Activated CD4-positive, alpha-beta T cell treated with anti-CD3 and anti-CD28 coated beads, Interleukin-2, amount 50 U/mL, for 48 hours (primary cell): ENCODE measurements around the gene OR2T2.
A peak's percentile ranks its signal among the peaks of the same experiment; 100 is the strongest.
"Not testable (repeated sequence)": the region's sequence is repeated elsewhere in the genome, so short reads cannot be mapped to it uniquely, and the experiment has no call there.

Experiments
- DNase-seq, 2 experiments: peaks; one replicate each; pipeline ENCODE4 v3.0.0-alpha.2; 2020

Gene OR2T2

GRCh38 chr1:248450466-248451145 lies 5.2 kb downstream of the OR2T2 start:
- not testable (repeated sequence) for DNase-seq

- not testable (repeated sequence) for DNase-seq
Observed at GRCh38 chr1:248453619-248454018, 8.2 kb downstream of the OR2T2 start.

- not testable (repeated sequence) for DNase-seq
Observed at GRCh38 chr1:248455045-248455444, 9.6 kb downstream of the OR2T2 start.

- not testable (repeated sequence) for DNase-seq
Observed at GRCh38 chr1:248456635-248457034, 11.2 kb downstream of the OR2T2 start.

- DNase-seq: not testable (repeated sequence)
Observed at GRCh38 chr1:248459117-248459516, 13.7 kb downstream of the OR2T2 start.

GRCh38 chr1:248471154-248471553 lies 25.7 kb downstream of the OR2T2 start:
- no peak for DNase-seq

- DNase-seq: not testable (repeated sequence)
Observed at GRCh38 chr1:248472111-248472510, 26.7 kb downstream of the OR2T2 start.

- DNase-seq: not testable (repeated sequence)
Observed at GRCh38 chr1:248473051-248473450, 27.6 kb downstream of the OR2T2 start, which contains the start of gene OR2T3. Gene OR2T3, plus strand, starts transcription at chr1:248473351. Its CDS starts 0 bp downstream, at chr1:248473351.

- DNase-seq: not testable (repeated sequence)
Observed at GRCh38 chr1:248475660-248476059, 30.2 kb downstream of the OR2T2 start.

GRCh38 chr1:248481686-248482579 lies 36.5 kb downstream of the OR2T2 start:
- DNase-seq: peak; percentile 11 to 21

GRCh38 chr1:248488289-248488688 lies 42.9 kb downstream of the OR2T2 start, which contains the start of gene OR2T5:
Gene OR2T5, plus strand, starts transcription at chr1:248488589. Its CDS starts 0 bp downstream, at chr1:248488589.
- DNase-seq: not testable (repeated sequence)

- not testable (repeated sequence) for DNase-seq
Observed at GRCh38 chr1:248496661-248497060, 51.2 kb downstream of the OR2T2 start.

- not testable (repeated sequence) for DNase-seq
Observed at GRCh38 chr1:248500305-248501035, 55.0 kb downstream of the OR2T2 start.
